HepG2 (cell line): ENCODE measurements around the gene ARHGEF3. TPM values are rescaled to one million over a fixed set of nuclear protein-coding genes. Genes with fewer than 3 reads are reported as not detected.

Experiments
- ARNT2 ChIP-seq: sonication (generic); formaldehyde crosslinking; IDR thresholded peaks from 2 replicates; pipeline ENCODE4 v1.8.0; 2022; ENCODE audit warnings: mild to moderate bottlenecking, low read depth, missing genetic modification reagents, moderate library complexity
- ELF3 ChIP-seq: IDR thresholded peaks from 2 replicates; pipeline ENCODE4 v1.6.1; 2016; ENCODE audit warnings: missing genetic modification reagents, missing compliant biosample characterization
- EP300 ChIP-seq, 3 experiments: sonication (generic) in 1 of 3; formaldehyde crosslinking in 1 of 3; IDR thresholded peaks; 2 replicates each; pipeline versions ENCODE4 v1.5.1 to v1.6.1; 2011 to 2020; ENCODE audit warnings: low read depth in 2 of 3, low read length in 2 of 3, borderline replicate concordance in 1 of 3, improper control_type of control experiment in 1 of 3, mild to moderate bottlenecking in 1 of 3, missing genetic modification reagents in 1 of 3, moderate library complexity in 1 of 3
- GLMP ChIP-seq: sonication (generic); formaldehyde crosslinking; IDR thresholded peaks from 2 replicates; pipeline ENCODE4 v1.9.0; 2021; ENCODE audit warnings: missing genetic modification reagents, mild to moderate bottlenecking, borderline replicate concordance
- HBP1 ChIP-seq: IDR thresholded peaks from 2 replicates; pipeline ENCODE4 v1.6.1; 2016; ENCODE audit warnings: low read depth, control low read depth
- IKZF4 ChIP-seq: sonication (generic); formaldehyde crosslinking; IDR thresholded peaks from 2 replicates; pipeline ENCODE4 v1.5.1; 2020; ENCODE audit warnings: borderline replicate concordance, mild to moderate bottlenecking, low read depth, missing genetic modification reagents; ENCODE audit errors: not compliant biosample characterization
- MED13 ChIP-seq: sonication (generic); formaldehyde crosslinking; IDR thresholded peaks from 2 replicates; pipeline ENCODE4 v1.5.0; 2020; ENCODE audit warnings: missing genetic modification reagents
- MYPOP ChIP-seq: sonication (generic); formaldehyde crosslinking; IDR thresholded peaks from 2 replicates; pipeline ENCODE4 v1.8.1; 2023; ENCODE audit warnings: mild to moderate bottlenecking, moderate library complexity, missing genetic modification reagents
- NFIB ChIP-seq: sonication (generic); formaldehyde crosslinking; IDR thresholded peaks from 2 replicates; pipeline ENCODE4 v1.9.0; 2021; ENCODE audit warnings: missing genetic modification reagents, mild to moderate bottlenecking, borderline replicate concordance
- NR1H2 ChIP-seq: sonication (generic); formaldehyde crosslinking; IDR thresholded peaks from 2 replicates; pipeline ENCODE4 v1.8.1; 2022; ENCODE audit warnings: low read depth, missing genetic modification reagents, borderline replicate concordance
- PHF8 ChIP-seq: sonication (generic); formaldehyde crosslinking; IDR thresholded peaks from 2 replicates; pipeline ENCODE4 v1.5.0; 2020; ENCODE audit warnings: missing genetic modification reagents
- RBM39 ChIP-seq: fragments of 200-400 bp; formaldehyde crosslinking; IDR thresholded peaks from one replicate; pipeline ENCODE4 v1.6.1; 2018; ENCODE audit warnings: antibody characterized with exemption, mild to moderate bottlenecking, low read depth, low read length; ENCODE audit not compliant: poor library complexity, severe bottlenecking
- RNF2 ChIP-seq: fragments of 450-650 bp; conservative IDR thresholded peaks from 2 replicates; pipeline ENCODE4 v1.6.1; 2016; ENCODE audit warnings: low read depth
- SP2 ChIP-seq: sonication (generic); formaldehyde crosslinking; IDR thresholded peaks from 2 replicates; pipeline ENCODE4 v1.5.1; 2020; ENCODE audit warnings: mild to moderate bottlenecking, missing genetic modification reagents
- THYN1 ChIP-seq: sonication (generic); formaldehyde crosslinking; IDR thresholded peaks from 2 replicates; pipeline ENCODE4 v1.8.1; 2023; ENCODE audit warnings: low read depth, mild to moderate bottlenecking, moderate library complexity, missing genetic modification reagents, borderline replicate concordance
- ZBTB39 ChIP-seq: sonication (generic); formaldehyde crosslinking; IDR thresholded peaks from 2 replicates; pipeline ENCODE4 v1.5.0; 2020; ENCODE audit warnings: missing genetic modification reagents
- ZMAT3 ChIP-seq: sonication (generic); formaldehyde crosslinking; conservative IDR thresholded peaks from 2 replicates; pipeline ENCODE4 v1.7.0; 2021; ENCODE audit warnings: missing genetic modification reagents
- ZNF589 ChIP-seq: sonication (generic); formaldehyde crosslinking; conservative IDR thresholded peaks from 2 replicates; pipeline ENCODE4 v1.8.0; 2022; ENCODE audit warnings: mild to moderate bottlenecking, moderate library complexity, missing genetic modification reagents
- ZNF670 ChIP-seq: sonication (generic); formaldehyde crosslinking; IDR thresholded peaks from 2 replicates; pipeline ENCODE4 v1.8.0; 2022; ENCODE audit warnings: mild to moderate bottlenecking, missing genetic modification reagents, borderline replicate concordance
- ZNF746 ChIP-seq: sonication (generic); formaldehyde crosslinking; IDR thresholded peaks from 2 replicates; pipeline ENCODE4 v1.8.0; 2022; ENCODE audit warnings: mild to moderate bottlenecking, missing genetic modification reagents
- polyA plus RNA-seq, 8 experiments: library from polyadenylated mRNA; depleted of rRNA in 3 of 8; stranded (reverse) in 7 of 8; unstranded in 1 of 8; fragments of >200 nt; fragmentation: Illumina TruSeq in 4 of 8; extraction: Trizol in 4 of 8; gene quantifications; 2 replicates each; pipeline versions ENCODE4 v1.2.1 to v1.2.3, GENCODE V29; 2011 to 2016; ENCODE audit warnings: low read depth in 4 of 8, missing spikeins in 1 of 8, mixed read lengths in 1 of 8; ENCODE audit not compliant: insufficient read depth in 1 of 8
- total RNA-seq, 5 experiments: library from RNA; depleted of rRNA; stranded (reverse); fragments of >200 nt; fragmentation: Illumina TruSeq; extraction: Trizol; gene quantifications; 2 replicates each; pipeline ENCODE4 v1.2.3, GENCODE V29; 2016; ENCODE audit warnings: low read depth in 1 of 5
- TF ChIP-seq, protein P1 (sequence below): sonication (generic); formaldehyde crosslinking; conservative IDR thresholded peaks from 2 replicates; pipeline ENCODE4 v1.8.0; 2022; ENCODE audit warnings: low read depth, missing genetic modification reagents

Gene ARHGEF3
- total and polyA plus RNA-seq, 2 of the 13 experiments (the other 11 are each of a cell fraction or from before 2014, with no cell fraction given) = 14.8 to 23.1 TPM

- peak; percentile 62; the same call in 1 of the 2 replicates for TF ChIP-seq ARNT2 (CRISPR knock-in tag)
- no peak for TF ChIP-seq NR1H2
- TF ChIP-seq RBM39 = no peak
- TF ChIP-seq, protein P1, sequence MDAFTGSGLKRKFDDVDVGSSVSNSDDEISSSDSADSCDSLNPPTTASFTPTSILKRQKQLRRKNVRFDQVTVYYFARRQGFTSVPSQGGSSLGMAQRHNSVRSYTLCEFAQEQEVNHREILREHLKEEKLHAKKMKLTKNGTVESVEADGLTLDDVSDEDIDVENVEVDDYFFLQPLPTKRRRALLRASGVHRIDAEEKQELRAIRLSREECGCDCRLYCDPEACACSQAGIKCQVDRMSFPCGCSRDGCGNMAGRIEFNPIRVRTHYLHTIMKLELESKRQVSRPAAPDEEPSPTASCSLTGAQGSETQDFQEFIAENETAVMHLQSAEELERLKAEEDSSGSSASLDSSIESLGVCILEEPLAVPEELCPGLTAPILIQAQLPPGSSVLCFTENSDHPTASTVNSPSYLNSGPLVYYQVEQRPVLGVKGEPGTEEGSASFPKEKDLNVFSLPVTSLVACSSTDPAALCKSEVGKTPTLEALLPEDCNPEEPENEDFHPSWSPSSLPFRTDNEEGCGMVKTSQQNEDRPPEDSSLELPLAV (CRISPR knock-in tag) = no peak
- peak; percentile 75 for TF ChIP-seq ZMAT3 (CRISPR knock-in tag)
- TF ChIP-seq SP2 (CRISPR knock-in tag) = 0 out of 2 replicates have a peak, but pooled peaks have one; percentile 47
- no peak for TF ChIP-seq HBP1 (CRISPR knock-in tag)
- TF ChIP-seq ZBTB39 (CRISPR knock-in tag) = no peak
- TF ChIP-seq GLMP = no peak
- peak; percentile 93 for TF ChIP-seq RNF2
- TF ChIP-seq ZNF589 = no peak; the same call in 1 of the 2 replicates
- no peak for TF ChIP-seq THYN1 (CRISPR knock-in tag)
- TF ChIP-seq ZNF746 (CRISPR knock-in tag) = no peak
- peak; percentile 75 for TF ChIP-seq IKZF4 (CRISPR knock-in tag)
- no peak for TF ChIP-seq EP300 (IDR thresholded peaks at IDR 0.05; ENCODE audit: low read depth in 2 of 2, low read length in 2 of 2)
- TF ChIP-seq EP300 (CRISPR knock-in tag; IDR thresholded peaks at IDR 0.05; ENCODE audit: borderline replicate concordance) = no peak
- no peak for TF ChIP-seq MED13 (CRISPR knock-in tag)
- peak; percentile 30; the same call in 1 of the 2 replicates for TF ChIP-seq MYPOP
- TF ChIP-seq ZNF670 (CRISPR knock-in tag) = peak; percentile 79; the same call in 1 of the 2 replicates
- TF ChIP-seq PHF8 = peak; percentile 70
- TF ChIP-seq ELF3 (CRISPR knock-in tag) = peak; percentile 39; the same call in 1 of the 2 replicates
- no peak for TF ChIP-seq NFIB
Observed at GRCh38 chr3:56801662-56802377, at the start of gene ARHGEF3 (continued).
